Activated CD4-positive, CD25-positive, alpha-beta regulatory T cell treated with anti-CD3 and anti-CD28 coated beads, Interleukin-2, amount 50 U/mL, for 24 hours (primary cell): ENCODE data around the gene TLX2.
"Not testable (repeated sequence)": the region's sequence is repeated elsewhere in the genome, so short reads cannot be mapped to it uniquely, and the experiment has no call there.

Experiments
- ATAC-seq, 2 donors: fragments of 150-1000 bp; cut with Tn5 transposase; one replicate each; pipeline ENCODE4 v1.10.0; 2021; ENCODE audit warnings: mild to moderate bottlenecking in 1 of 2, moderate library complexity in 1 of 2

Gene TLX2

DNA sequence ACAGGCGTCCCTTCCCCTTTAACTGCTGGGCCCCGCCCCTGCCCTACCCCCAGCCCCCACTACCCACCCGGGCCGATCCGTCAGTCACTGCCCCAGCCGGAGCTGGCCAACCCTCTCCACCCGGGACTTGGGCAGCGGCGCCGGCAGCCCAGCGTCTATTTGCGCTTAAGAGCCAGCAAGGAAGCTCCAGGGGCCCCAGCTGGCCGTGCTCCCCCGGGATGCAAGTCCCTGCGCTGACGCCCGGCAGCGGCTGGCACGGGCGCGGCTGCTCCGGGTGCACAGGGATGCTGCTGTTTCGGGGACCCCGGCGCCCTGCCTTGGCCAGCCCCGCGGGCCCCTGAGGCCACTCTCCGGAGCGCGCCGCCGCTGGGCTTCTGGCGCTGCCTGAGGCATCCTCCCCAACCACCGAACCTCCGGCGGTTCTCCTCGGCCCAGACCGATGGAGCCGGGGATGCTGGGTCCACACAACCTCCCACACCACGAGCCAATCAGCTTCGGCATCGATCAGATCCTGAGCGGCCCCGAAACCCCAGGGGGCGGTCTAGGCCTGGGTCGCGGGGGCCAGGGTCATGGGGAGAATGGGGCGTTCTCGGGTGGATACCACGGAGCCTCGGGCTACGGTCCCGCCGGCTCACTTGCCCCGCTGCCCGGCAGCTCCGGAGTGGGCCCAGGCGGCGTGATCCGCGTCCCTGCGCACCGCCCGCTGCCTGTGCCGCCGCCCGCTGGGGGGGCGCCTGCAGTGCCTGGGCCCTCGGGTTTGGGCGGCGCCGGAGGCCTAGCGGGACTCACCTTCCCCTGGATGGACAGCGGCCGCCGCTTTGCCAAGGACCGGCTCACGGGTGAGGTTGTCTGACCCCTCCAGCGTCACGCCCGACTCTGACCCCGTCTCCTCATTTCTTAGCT is at the start of gene TLX2:
TLX2 (plus strand) TSS at position 83 of the 903 bp plus-strand sequence; CDS start at position 440, 357 bp downstream.
- ATAC-seq = no peak

DNA sequence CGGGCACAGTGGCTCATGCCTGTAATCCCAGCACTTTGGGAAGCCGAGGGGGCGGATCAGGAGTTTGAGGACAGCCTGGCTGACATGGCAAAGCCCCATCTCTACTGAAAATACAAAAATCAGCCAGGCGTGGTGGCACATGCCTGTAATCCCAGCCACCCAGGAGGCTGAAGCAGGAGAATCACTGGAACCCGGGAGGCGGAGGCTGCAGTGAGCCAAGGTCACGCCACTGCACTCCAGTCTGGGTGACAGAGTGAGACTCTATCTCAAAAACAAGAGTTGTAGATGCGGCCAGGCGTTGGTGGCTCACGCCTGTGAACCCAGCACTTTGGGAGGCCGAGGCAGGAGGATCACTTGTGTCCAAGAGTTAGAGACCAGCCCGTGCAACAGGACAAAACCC is 43.5 kb upstream of the TLX2 start:
- ATAC-seq = not testable (repeated sequence)

DNA sequence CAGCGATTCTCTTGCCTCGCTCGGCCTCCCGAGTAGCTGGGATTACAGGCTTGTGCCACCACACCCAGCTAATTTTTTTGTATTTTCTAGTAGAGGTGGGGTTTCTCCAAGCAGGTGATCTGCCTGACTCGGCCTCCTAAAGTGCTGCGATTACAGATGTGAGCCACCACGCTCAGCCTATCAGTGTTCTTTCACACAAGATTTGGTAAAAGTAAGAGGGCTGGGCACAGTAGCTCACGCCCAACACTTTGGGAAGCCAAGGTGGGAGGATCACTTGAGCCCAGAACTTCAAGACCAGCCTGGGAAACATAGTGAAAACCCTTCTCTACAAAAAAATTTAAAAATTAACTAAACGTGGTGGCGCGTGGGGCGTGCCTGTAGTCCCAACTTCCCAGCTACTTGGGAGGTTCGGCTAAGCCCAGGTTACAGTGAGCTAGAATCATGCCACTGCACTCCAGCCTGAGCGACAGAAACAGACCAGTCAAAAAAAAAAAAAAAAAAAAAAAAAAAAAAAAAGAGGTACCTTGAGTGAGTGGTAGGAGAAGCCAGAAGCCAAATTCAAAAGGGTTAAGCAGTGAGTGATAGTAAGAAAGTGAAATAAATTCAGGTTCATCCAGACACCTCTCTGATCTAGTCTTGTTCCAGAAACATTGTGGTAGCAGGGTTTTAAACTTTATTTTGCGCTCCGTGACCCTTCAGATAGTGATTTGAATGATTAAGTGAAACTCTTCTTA is 42.8 kb upstream of the TLX2 start:
- ATAC-seq = peak in 1 of 2 donors; percentile 1

DNA sequence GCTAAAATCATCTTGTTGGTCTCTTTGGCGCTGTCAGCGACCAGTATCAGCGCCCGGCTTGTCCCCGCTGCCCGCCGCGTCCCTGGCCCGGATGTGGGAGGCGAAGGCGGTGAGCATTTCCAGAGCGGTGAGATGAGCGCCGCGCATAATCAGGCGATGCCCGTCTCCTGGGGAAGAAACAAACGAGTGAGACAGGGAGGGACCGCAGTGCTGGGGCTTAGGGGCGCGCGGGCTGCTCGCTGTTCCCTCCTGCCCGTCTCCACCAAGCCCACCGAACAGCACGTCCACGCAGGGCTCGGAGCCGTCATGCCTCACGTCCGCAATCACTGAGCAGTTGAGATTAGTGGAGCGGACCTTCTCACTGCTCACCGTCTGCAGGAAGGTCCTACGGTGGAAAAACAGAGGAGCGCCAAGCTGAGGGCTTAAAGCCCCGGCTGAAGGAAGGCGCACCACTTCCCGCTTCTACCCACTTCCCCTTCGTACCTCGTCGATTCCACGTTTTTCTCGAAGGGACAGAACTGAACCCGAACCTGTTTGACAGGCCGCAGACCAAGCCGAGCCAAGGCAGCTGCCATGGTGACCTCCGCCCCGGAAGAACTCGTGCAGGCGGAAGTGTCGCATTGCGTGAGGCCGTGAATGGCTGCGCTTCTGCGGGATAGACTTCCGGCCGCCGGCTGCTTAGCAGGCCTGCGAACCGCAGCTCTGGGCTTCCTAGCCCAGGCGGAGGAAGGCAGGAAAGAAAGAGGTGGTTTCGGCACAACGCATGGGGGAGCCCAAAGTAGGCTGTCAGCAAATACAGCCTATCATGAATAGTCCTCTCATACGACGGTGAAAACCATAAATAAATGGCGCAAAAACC is 41.9 kb upstream of the TLX2 start, which contains the start of gene MRPL53:
MRPL53 (minus strand) TSS at position 595 of the 859 bp plus-strand sequence; CDS start at position 575, 20 bp downstream.
- ATAC-seq = peak; percentile 94 to 97

DNA sequence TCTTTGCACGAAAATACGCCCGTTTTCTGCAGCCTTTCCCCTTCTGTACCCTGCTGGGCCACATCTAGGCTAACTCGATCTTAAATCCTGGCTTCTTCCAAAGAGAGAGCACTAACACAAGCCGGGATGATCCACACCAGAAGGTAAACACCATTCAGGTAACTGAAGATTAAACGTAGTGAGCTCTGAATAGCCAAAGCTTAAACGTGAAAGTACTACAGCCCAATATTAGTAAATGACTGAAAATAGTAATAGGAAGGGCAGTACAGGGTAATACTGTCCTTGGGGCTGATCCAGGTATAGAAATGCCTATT is 41.3 kb upstream of the TLX2 start:
- no peak for ATAC-seq

DNA sequence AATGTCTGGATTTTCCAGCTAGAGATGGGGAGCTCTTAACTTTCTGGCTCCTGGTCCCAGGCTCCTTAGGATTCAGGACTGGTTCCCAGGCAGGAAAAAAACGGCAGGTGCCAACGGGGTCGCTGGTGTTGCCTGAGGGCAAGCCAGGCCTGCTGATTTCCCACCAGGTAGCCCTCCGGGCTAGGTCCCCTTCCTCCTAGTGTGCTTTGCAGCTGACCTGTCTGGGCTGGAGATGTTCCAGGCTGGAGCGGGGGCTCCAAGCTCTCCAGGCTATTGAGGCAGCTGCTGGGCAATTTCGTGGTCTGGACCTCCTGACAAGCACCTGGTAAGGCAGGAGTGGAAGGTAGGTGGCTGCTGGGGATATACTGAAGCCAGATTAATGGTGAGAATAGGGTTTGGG is 39.8 kb upstream of the TLX2 start:
- ATAC-seq = no peak

DNA sequence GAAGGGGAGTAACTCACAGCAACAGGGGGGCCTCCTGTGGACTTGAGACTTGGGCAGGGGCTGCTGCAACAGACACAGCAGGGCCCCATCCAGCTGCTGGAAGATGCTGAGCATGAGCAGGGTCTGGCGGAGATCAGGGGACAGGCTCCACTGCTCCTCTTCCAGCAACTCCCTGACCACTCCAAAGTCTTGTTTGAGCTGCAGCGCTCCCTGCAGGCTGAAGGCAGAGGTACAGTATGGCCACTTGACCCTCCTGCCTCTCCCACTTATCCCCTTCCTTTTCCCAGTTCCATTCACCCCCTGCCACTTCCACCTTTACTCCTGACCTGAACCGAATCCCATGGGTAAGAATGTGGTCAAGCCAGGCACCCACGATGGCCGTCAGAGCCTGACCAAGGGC is 39.4 kb upstream of the TLX2 start:
- no peak for ATAC-seq

DNA sequence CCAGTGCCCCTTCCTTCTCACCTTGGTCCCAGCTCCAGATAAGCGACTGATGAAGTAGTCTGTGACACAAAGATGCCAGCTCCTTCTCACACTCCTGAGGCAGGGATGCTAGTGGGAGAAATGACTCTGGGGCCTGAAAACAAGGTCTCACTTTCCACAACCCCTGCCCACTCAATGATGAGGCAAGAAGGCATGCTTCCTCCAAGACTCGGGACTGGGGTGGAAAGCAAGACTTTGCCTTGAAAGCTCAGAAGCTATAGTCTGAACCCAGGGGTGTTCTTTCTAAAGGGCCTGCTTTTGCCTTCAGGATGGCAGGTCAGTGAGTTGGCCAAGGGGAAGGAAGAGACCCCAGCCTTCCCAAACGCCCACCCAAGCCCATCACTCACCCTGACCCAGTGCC is 32.8 kb upstream of the TLX2 start:
- no peak for ATAC-seq

DNA sequence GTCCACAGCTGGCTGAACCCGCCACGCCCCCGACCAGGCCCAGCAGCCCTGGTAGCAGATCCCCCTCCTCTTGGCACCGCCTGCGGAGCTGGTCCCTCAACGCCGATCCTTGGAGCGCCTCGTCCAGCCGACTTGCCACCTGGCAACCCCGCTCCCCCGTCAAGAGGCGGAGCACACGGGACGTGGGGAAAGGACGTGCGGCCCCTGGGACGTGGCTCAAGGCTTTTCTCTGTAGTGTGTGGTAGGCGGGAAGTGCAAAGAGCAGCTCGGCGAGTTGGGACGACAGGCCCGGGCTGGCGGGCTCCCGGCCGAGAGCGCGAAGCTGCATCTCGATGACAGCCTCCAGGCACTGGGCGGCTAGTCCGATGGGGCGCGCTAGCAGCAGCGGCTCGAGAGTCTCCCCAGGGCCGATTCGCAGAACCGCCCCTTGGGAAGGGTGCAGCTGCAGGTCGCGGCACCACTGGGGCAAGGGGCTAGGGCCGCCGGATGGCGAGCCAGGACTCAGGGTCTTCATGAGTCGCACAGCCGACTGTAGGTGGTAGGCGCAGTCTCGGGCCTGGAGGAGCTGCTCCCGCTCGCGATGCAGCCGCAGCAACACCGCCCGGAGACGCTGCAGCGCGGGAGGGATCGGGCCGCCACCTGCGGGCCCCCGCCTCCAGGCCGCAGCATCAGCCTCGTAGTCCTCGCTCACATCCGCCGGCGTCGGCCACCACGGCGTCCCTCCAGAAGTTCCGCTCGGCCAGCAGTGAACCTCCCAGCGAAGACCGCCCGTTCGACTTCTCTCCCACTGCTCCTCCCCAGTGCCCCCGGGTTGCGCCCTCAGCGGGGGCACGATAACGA is 32.1 kb upstream of the TLX2 start:
- peak; percentile 47 to 49 for ATAC-seq

DNA sequence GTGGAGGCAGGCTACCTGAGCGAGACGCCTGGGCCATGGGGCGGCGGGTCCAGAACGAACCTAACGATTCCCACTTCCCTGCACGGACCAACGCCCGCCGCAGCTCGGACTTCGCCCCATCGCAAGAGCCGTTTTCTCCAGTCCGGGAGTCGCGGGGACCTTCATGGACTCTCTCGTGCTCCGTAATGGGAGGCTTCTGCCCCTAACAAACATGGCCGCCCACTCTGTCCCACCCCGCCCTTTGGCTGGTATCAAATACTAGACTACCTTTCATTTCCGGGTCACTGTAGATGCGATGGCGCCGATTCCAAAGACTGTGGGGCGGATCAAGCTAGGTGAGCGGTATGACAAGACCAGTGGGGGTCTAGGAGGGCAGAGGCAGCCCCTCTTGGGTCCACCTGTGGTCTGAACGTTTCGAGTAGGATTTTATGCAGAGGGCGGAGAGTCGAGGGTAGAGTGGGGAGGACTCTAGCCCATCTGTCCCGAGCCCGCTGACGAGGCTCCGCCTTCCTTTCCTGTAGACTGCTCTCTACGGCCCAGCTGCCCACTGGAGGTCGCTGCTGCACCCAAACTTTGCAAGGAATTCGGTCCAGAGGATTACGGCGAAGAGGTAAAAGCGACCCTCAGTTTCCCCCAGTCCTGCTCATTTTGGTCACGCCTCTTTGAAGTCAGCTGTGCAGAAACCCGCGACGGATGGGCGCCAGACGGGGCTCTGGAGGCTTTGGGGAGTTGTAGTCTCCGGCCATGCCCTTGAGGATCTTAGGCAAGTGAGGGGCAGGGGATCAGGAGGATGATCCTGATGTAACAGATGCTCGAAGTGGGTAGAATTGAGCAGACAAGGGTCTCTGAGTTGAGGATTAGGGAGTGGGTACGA is 31.2 kb upstream of the TLX2 start, which contains the start of the genes CCDC142 and TTC31:
CCDC142 (minus strand) TSS at position 198 of the 874 bp plus-strand sequence; CDS start at position 37, 161 bp downstream.
TTC31 (plus strand) TSS at position 281 of the 874 bp plus-strand sequence; CDS start at position 296, 15 bp downstream.
- peak; percentile 93 to 95 for ATAC-seq

DNA sequence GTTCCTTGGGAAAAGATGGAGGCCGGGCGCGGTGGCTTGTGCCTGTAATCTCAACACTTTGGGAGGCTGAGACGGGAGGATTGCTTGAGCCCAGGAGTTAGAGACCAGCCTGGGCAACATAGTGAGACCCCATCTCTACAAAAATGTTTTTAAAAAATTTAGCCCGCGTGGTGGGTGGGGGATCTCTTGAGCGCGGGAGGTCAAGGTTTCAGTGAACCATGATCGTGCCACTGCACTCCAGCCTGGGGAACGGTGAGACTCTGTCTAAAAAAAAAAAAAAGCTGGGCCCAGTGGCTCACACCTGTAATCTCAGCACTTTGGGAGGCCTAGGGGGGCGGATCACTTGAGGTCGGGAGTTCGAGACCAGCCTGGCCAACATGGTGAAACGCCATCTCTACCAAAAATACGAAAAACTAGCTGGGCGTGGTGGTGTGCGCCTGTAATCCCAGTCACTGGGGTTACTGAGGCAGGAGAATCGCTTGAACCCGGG is 30.5 kb upstream of the TLX2 start:
- not testable (repeated sequence) for ATAC-seq

DNA sequence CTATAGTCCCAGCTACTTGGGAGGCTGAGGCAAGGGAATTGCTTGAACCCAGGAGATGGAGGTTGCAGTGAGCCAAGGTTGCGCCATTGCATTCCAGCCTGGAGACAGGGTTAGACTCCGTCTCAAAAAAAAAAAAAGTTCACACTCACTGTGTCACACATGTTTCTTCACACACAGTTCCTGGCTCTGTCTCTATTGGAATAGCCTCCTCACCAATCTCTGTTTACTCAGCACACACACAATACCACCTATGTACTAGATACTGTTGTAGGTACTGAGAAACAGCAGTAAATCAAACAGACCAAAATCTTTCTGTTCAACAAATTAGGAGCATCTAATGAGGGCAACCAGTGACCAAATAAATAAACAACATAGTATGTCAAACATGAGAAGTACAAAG is 28.1 kb upstream of the TLX2 start:
- no peak for ATAC-seq

DNA sequence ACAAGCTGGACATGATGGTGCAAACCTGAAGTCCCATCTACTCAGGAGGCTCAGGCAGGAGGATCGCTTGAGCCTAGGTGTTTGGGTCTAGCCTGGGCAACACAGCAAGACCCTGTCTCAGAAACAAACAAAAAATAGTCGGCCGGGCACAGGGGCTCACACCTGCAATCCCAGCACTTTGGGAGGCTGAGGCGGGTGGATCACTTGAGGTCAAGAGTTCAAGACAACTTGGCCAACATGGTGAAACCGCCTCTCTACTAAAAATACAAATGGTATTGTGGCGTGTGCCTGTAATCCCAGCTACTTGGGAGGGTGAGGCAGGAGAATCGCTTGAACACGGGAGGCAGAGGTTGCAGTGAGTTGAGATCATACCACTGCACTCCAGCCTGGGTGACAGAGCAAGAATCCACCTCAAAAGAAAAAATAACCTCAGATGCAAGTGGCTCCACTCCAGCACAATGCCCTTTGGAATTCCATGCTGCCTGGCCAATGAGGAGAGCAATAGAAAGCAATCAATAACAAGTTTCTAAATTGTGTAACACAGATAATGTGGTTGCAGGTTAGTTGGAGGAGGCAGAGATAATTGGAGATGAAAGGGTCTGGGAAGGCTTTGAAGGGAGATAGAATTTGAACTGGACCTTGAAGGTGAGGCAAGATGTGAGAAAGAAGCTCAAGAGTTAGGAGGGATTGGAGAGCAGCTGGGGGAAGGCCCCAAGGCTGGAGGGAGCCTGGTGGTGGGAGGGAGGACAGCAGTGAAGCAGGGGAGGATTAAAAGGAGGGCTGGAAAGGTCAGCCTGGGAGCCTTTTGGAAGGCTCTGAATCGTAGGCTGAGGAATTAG is 25.4 kb upstream of the TLX2 start:
- no peak for ATAC-seq

DNA sequence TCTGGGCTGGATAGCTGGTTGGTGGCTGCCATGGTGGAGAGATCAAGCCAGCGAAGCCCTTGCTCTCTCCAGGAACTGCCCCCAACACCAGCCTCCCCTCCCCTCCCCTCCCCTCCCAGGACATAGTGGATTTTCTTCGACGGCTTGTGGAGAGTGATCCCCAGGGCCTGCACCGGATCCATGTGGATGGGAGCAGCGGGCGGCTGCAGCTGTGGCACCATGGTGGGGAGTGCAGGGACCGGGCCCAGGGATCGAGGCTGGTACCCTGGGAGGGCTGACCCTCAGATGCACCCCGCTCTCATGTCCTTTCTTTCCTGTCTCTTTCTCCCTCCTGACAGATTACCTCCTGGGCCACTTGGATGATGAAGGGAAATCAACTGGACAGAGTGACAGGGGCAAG is 24.3 kb upstream of the TLX2 start:
- ATAC-seq = no peak

DNA sequence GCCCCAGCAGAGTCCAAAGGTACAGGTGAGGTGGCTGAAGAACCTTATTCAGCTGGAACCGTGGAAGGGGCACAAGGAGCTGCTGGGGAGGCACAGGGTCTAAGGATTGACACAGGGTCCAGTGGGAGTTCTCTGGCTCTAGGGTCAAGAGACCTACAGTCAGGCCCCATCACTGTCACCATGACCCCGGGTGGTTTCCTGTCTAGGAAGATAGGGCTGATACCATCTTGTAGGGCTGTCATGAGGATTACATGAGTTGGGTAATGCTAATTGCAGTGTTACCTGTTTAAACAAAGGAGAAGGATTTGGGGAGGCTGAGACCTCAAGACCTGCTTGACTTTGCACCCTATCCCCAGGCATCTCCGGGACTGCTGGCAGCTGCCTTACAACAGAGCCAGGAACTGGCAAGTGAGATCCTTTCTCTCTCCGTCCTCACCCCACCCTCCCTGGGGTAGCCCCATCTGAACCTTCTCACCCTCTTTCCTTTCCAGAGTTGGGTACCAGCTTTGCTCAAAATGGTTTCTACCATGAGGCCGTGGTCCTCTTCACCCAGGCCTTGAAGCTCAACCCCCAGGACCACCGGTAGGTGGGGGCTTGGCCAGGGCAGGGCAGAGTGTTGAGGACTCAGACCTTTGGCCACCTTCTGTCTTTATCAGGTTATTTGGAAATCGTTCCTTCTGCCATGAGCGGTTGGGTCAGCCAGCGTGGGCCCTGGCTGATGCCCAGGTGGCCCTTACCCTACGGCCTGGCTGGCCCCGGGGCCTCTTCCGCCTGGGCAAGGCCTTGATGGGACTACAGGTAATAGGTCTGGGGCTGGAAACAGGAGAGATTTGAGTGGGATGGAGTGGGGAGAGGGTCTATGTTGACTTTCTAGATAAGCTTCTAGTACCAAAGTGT is 22.4 kb upstream of the TLX2 start:
- no peak for ATAC-seq

DNA sequence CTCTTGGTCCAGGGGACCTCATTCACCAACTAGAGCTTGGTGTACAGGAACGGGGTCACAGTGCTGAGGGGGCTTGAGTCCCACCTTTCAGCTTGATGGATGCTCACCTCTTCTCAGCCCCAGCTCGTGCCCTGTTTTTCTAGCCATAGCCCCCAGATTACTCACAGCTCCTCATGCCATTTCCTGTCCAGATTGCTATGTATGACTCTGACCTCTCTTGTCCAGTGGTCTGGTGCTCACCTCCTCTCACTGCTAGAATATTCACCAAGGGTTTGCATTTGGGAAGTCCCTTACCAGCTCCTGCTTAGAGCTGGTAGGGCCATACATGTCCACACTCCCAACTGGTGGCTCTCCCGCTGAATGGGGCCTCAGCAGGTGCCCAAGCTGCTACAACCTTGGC is 20.7 kb upstream of the TLX2 start:
- no peak for ATAC-seq

DNA sequence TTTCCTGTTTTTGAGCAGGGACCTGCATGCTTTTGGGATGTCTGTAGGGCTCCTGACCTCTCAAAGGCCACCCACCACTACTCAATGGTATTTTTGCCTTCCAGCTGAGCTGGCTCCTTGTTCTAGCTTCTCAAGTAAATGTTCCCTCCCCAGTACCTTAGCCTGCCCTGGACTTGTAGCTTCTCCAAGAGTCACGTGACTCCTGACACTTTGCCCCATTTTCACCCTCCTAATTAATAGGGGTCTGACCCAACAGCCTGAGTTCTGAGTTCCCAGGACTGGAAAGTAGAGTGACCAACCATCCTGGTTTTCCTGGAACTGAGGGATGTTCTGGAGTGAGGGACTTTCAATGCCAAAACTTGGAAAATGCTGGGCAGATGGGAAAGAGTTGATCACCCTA is 18.8 kb upstream of the TLX2 start:
- ATAC-seq = no peak

DNA sequence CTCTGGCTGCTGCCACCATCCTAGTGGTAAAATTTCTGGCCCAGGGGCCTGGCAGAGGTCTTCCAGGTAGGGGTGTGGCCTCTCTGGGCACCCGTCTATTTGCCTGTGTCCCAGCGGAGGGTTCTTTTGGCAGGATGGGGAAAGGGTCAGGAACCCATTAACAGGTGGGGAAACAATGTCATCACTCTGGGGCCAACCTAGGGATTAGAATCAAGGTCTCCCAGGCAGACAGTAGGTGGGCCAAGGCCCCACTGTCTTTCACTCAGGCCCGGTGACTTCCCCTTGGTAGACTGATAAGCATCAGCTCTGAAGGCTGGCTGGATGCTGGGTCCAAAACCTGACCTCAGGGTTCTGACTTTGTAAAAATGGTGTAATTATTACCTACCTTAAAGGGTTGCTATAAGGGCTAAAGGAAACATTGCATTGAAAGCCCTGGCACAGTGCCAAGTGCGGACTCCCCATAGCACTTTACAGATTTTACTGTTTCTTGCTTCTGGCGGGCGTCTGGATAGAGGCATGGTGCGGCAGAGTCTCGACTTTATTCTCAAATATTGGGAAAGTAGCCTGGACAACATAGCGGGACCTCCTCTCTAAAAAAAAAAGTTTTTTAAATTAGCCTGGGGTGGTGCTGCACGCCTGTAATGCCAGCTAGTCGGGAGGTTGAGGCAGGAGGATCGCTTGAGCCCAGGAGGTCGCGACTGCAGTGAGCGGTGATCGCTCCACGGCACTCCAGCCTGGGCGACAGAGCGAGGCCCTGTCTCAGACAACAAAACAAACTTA is 17.1 kb upstream of the TLX2 start:
- no peak for ATAC-seq
